GM12878 (cell line): ENCODE results near the gene VTCN1. TPM values are rescaled to one million over a fixed set of nuclear protein-coding genes. Genes with fewer than 3 reads are reported as not detected.

Source experiments
- ATAC-seq: fragments of 200-7000 bp; cut with Tn5 transposase; 3 replicates; pipeline ENCODE4 v1.9.1; 2020; ENCODE audit warnings: mild to moderate bottlenecking, moderate library complexity
- BruUV-seq: library from RNA; stranded (reverse); fragments of 400-500 nt; replicated peaks from 2 replicates; lab custom pipeline; 2021; lab: Mats Ljungman, UMichigan
- CTCF ChIA-PET: fragments of 300-600 bp; sonication (Branson Sonifier 250); formaldehyde crosslinking; extraction: SDS; loops from one replicate; lab custom pipeline; 2021; ENCODE audit warnings: inconsistent platforms; lab: Yijun Ruan, JAX
- POLR2A ChIA-PET: fragments of 350-600 bp; formaldehyde crosslinking; extraction: SDS; loops from one replicate; lab custom pipeline; 2021; ENCODE audit warnings: inconsistent platforms; lab: Charles Lee
- RAD21 ChIA-PET: fragments of 300-600 bp; sonication (Branson Sonifier 250); formaldehyde crosslinking; loops from one replicate; lab custom pipeline; 2023; ENCODE audit warnings: antibody characterized with exemption; ENCODE audit not compliant: unreplicated experiment; lab: Charles Lee
- SMC1A ChIA-PET: fragments of 300-600 bp; sonication (Branson Sonifier 250); formaldehyde crosslinking; loops from one replicate; lab custom pipeline; 2023; ENCODE audit not compliant: unreplicated experiment, uncharacterized antibody; lab: Charles Lee
- DNase-seq: peaks from one replicate; pipeline ENCODE4 v3.0.0-alpha.2; 2011; ENCODE audit warnings: low read depth, low spot score
- FAIRE-seq: peaks from 3 replicates; lab custom pipeline; 2011; peaks lifted over from hg19 to GRCh38; lab: Jason Lieb, UNC
- H2AFZ ChIP-seq: 2 replicates; pipeline ENCODE4 v1.6.0; 2011; ENCODE audit warnings: low read depth, low read length, control low read depth; ENCODE audit not compliant: control insufficient read depth
- H3K27ac ChIP-seq: 2 replicates; pipeline ENCODE4 v1.5.1; 2011; ENCODE audit warnings: control low read depth; ENCODE audit not compliant: control insufficient read depth, insufficient read depth
- H3K27me3 ChIP-seq, 2 experiments: replicated peaks in 1 of 2; 2 replicates each; pipeline versions ENCODE4 v1.6.0 to v1.6.1; 2011; ENCODE audit warnings: low read length in 1 of 2; ENCODE audit not compliant: control insufficient read depth in 2 of 2, insufficient read depth in 2 of 2
- H3K36me3 ChIP-seq, 2 experiments: 2 replicates each; pipeline ENCODE4 v1.5.1; 2011; ENCODE audit warnings: low read length in 1 of 2; ENCODE audit not compliant: control insufficient read depth in 2 of 2, insufficient read depth in 2 of 2
- H3K4me1 ChIP-seq: 2 replicates; pipeline ENCODE4 v1.6.1; 2011; ENCODE audit warnings: mild to moderate bottlenecking, low read length, moderate library complexity, mixed read lengths; ENCODE audit not compliant: control insufficient read depth, insufficient read depth
- H3K4me2 ChIP-seq: 2 replicates; pipeline ENCODE4 v1.6.0; 2011; ENCODE audit warnings: control low read depth; ENCODE audit not compliant: control insufficient read depth, insufficient read depth
- H3K4me3 ChIP-seq: fragments of 200-600 bp; sonication (generic); 2 replicates; pipeline ENCODE4 v1.5.1; 2016
- H3K79me2 ChIP-seq: 2 replicates; pipeline ENCODE4 v1.6.0; 2011; ENCODE audit warnings: low read length; ENCODE audit not compliant: control insufficient read depth, insufficient read depth
- H3K9ac ChIP-seq: 2 replicates; pipeline ENCODE4 v1.8.0; 2011; ENCODE audit warnings: low read length, control low read depth, mixed read lengths; ENCODE audit not compliant: control insufficient read depth, insufficient read depth
- H3K9me3 ChIP-seq: replicated peaks from 3 replicates; pipeline ENCODE4 v1.5.1; 2011; ENCODE audit warnings: mild to moderate bottlenecking, low read length; ENCODE audit not compliant: control insufficient read depth, insufficient read depth
- H4K20me1 ChIP-seq: 2 replicates; pipeline ENCODE4 v1.6.0; 2011; ENCODE audit not compliant: control insufficient read depth, insufficient read depth
- CTCF ChIP-seq, 3 experiments: IDR thresholded peaks in 2 of 3; conservative IDR thresholded peaks in 1 of 3; 2 replicates each; pipeline ENCODE4 v1.5.1; 2011; ENCODE audit warnings: low read depth in 3 of 3, low read length in 3 of 3, mild to moderate bottlenecking in 3 of 3, control low read depth in 2 of 3, moderate library complexity in 2 of 3, inconsistent platforms in 1 of 3, mixed read lengths in 1 of 3; ENCODE audit not compliant: control insufficient read depth in 2 of 3, insufficient read depth in 1 of 3; ENCODE audit errors: extremely low read depth in 1 of 3
- RAD21 ChIP-seq: IDR thresholded peaks from 2 replicates; pipeline ENCODE4 v1.6.1; 2011; ENCODE audit warnings: mild to moderate bottlenecking, low read depth, low read length, moderate library complexity; ENCODE audit not compliant: insufficient read depth
- SMC3 ChIP-seq: IDR thresholded peaks from 2 replicates; pipeline ENCODE4 v1.6.1; 2011; ENCODE audit warnings: low read length, improper control_type of control experiment, borderline replicate concordance
- WGBS: methylation state at CpG from one replicate; pipeline ENCODE4 v1.1.6; 2016; ENCODE audit warnings: low lambda C conversion rate; ENCODE audit not compliant: insufficient replicate concordance, insufficient coverage; ENCODE audit errors: missing lambda C conversion rate; 5-methylcytosine and 5-hydroxymethylcytosine counted together
- in situ Hi-C: fragments of 300-500 bp; cut with MboI; formaldehyde crosslinking; loops from 9 replicates; pipeline ENCODE4 v1.14.3; 2018; ENCODE audit warnings: mixed read lengths
- intact Hi-C: fragments of 100-400 bp; cut with micrococcal nuclease; formaldehyde crosslinking; loops from one replicate; pipeline ENCODE4 v1.14.2; 2022; ENCODE audit not compliant: unreplicated experiment
- polyA plus RNA-seq, 11 experiments: library from polyadenylated mRNA; depleted of rRNA in 4 of 11; unstranded in 6 of 11; stranded (reverse) in 5 of 11; fragments of >200 nt; fragmentation: Nextera tagmentation in 4 of 11; fragmentation: Illumina TruSeq in 1 of 11; extraction: Ambion mirVana in 4 of 11; extraction: Trizol in 1 of 11; gene quantifications; 1 replicate in 1 of 11; 2 replicates in 10 of 11; pipeline versions ENCODE4 v1.2.1 to v1.2.3, GENCODE V29; 2011 to 2016; ENCODE audit warnings: inconsistent platforms in 2 of 11, missing spikeins in 2 of 11, low read depth in 1 of 11
- total RNA-seq, 4 experiments: library from RNA; depleted of rRNA in 3 of 4; stranded (reverse); fragments of >200 nt in 3 of 4; fragmentation: Illumina TruSeq in 1 of 4; extraction: Trizol in 1 of 4; gene quantifications; 2 replicates each; pipeline versions ENCODE4 v1.2.1 to v1.2.3, GENCODE V29; 2013 to 2021
- TF ChIP-seq, protein P1 (sequence below): IDR thresholded peaks from 2 replicates; pipeline ENCODE4 v1.6.1; 2011; ENCODE audit warnings: borderline replicate concordance, low read depth, mild to moderate bottlenecking, moderate library complexity, low read length; ENCODE audit not compliant: insufficient read depth, poor library complexity, severe bottlenecking

Gene VTCN1
- total and polyA plus RNA-seq, 10 of the 15 experiments (the other 5 are each of a cell fraction or from before 2014, with no cell fraction given): not detected

DNA sequence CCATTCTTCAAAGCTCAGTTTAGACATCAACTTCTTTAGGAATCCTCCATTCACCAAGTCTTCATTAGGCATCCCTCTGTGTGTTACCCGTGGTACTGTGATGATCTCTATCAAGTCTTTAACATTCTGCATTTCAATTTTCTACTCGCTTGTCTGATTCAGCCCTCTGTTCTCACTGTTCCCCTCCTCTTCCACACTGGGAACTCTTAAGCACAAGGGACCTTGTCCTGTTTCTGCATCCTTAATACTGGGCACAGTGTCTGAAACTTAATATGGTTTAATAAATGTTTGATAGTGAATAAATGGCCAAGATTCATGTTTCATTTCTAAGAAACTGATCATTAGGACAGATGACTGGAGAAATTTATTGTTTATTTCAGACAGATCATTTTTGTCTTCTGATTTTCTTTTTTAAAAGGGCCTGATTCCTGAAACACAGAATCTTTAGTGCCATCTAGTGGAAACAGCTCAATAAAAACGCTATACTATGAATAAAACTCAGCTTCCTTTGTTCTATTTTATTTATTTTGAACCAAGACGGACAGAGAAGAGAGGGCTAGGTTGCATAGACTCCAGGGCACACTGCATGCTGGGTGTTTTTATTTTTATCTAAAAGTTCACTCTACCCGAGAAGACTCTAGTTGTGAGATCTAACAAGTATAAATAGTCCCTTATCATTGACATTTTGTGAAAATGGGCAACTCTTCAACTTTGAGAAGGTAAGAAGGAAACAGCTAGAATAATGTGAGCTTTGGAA, 82.2 kb downstream of the VTCN1 start:
- 0% methylated on average over 5 of the region's 5 CpGs for WGBS
- peak; percentile 79 for ATAC-seq
- H3K27ac ChIP-seq: no peak overlapping the region
- H3K4me2 ChIP-seq: no peak overlapping the region
- no peaks in the 10 kb centered on the region for H3K4me1 ChIP-seq
- ChIA-PET POLR2A (interaction anchor here (0.6 to 1.4 kb wide), 3 partner anchors 60 to 68 kb away, joined by 3 to 7 read pairs (median 3); partner anchors contain the start of gene TTF2), SMC1A (interaction anchor here (0.6 to 4.0 kb wide), 30 partner anchors 8 to 1321 kb away, joined by 3 to 49 read pairs (median 4); partner anchors contain the start of gene TTF2), CTCF (interaction anchor here (0.7 to 6.8 kb wide), 50 partner anchors 9 to 1900 kb away, joined by 3 to 167 read pairs (median 5); partner anchors contain the start of genes IGSF3 and TTF2), RAD21 (interaction anchor here (0.7 to 3.5 kb wide), 22 partner anchors 9 to 680 kb away, joined by 3 to 53 read pairs (median 4); partner anchors contain the start of genes CD58 and TTF2)
- DNase-seq: no peak
- H3K36me3 ChIP-seq: no peaks in the 10 kb centered on the region
- in situ Hi-C loops (no loop called here), intact Hi-C loops (loop anchor here (2.0 to 5.0 kb wide), 4 partner anchors 60 to 556 kb away; partner anchors contain the start of gene CD58)
- no TSS peak for BruUV-seq
- no peaks in the 10 kb centered on the region for H3K9me3 ChIP-seq
- no peak overlapping the region for H3K4me3 ChIP-seq
- TF ChIP-seq SMC3 (peak; percentile 58; the same call in 1 of the 2 replicates), CTCF (IDR thresholded peaks at IDR 0.05 in 2 of 3, conservative IDR thresholded peaks at IDR 0.05 in 1 of 3; ENCODE audit: control insufficient read depth in 2 of 3, extremely low read depth in 1 of 3, insufficient read depth in 1 of 3, low read depth in 3 of 3, low read length in 3 of 3) (peak in 2 of 3 experiments; percentile 47 to 52; a peak in 3 of 6 replicates), RAD21 (peak; percentile 66)
- TF ChIP-seq, protein P1, sequence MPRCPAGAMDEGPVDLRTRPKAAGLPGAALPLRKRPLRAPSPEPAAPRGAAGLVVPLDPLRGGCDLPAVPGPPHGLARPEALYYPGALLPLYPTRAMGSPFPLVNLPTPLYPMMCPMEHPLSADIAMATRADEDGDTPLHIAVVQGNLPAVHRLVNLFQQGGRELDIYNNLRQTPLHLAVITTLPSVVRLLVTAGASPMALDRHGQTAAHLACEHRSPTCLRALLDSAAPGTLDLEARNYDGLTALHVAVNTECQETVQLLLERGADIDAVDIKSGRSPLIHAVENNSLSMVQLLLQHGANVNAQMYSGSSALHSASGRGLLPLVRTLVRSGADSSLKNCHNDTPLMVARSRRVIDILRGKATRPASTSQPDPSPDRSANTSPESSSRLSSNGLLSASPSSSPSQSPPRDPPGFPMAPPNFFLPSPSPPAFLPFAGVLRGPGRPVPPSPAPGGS: no peak
- no peak overlapping the region for H2AFZ ChIP-seq
- H3K9ac ChIP-seq: no peak overlapping the region
- peak; percentile 27 for FAIRE-seq
- no peaks in the 10 kb centered on the region for H4K20me1 ChIP-seq
- peaks cover 0 to 3% of the 10 kb centered on the region in 2 experiments; a peak in 2 of 4 replicates for H3K27me3 ChIP-seq
- no peaks in the 10 kb centered on the region for H3K79me2 ChIP-seq
